ENCODE measurements around the gene KRT3. TPM values are rescaled to one million over a fixed set of nuclear protein-coding genes. Genes with fewer than 3 reads are reported as not detected.
"Not testable (repeated sequence)": the region's sequence is repeated elsewhere in the genome, so short reads cannot be mapped to it uniquely, and the experiment has no call there.

The KRT3 gene
- total and polyA plus RNA-seq, 2 experiments from 2014 or later = not detected

DNA sequence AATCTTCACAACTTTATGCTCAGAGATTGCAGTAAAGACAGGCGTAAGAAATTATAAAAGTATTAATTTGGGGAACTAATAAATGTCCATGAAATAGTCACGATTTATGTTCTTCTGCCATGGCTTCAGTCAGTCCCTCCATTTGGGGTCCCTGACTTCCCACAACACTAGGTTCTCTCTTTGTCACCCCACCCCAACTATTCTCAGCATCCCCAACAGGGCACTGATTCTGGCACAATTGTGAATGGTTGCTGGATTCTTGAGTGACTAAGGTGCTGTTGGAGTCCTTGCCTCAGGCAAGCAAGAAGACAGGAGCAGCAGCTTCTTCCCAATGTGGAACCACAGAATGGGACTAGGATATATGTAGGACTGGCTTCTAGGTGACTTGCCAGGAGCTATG, 34.1 kb downstream of the KRT3 start:
- no peak overlapping the region for H3K4me3 ChIP-seq
- no peaks in the 10 kb centered on the region for H3K4me1 ChIP-seq (ENCODE audit: low read depth)
- no peak overlapping the region for H3K27ac ChIP-seq
- H3K9me3 ChIP-seq (ENCODE audit: low read depth) = no peaks in the 10 kb centered on the region
- DNase-seq (ENCODE audit: low read depth in 1 of 2, low spot score in 1 of 2) = no peak
- H3K27me3 ChIP-seq = no peaks in the 10 kb centered on the region
- H3K36me3 ChIP-seq = no peaks in the 10 kb centered on the region
- TF ChIP-seq CTCF (IDR thresholded peaks at IDR 0.05; ENCODE audit: low read depth, low read length) = no peak

- H3K9me3 ChIP-seq (ENCODE audit: low read depth); H3K4me1 ChIP-seq (ENCODE audit: low read depth); H3K27me3 ChIP-seq; DNase-seq (ENCODE audit: low read depth in 1 of 2, low spot score in 1 of 2); H3K36me3 ChIP-seq; H3K4me3 ChIP-seq; H3K27ac ChIP-seq: not testable (repeated sequence)
These were observed 34.7 kb downstream of the KRT3 start for GRCh38 chr12:52761218-52761617.

- H3K27ac ChIP-seq = no peak overlapping the region
- no peaks in the 10 kb centered on the region for H3K4me1 ChIP-seq (ENCODE audit: low read depth)
- H3K4me3 ChIP-seq = no peak overlapping the region
- H3K9me3 ChIP-seq (ENCODE audit: low read depth) = no peaks in the 10 kb centered on the region
- TF ChIP-seq CTCF (IDR thresholded peaks at IDR 0.05; ENCODE audit: low read depth, low read length) = no peak
- DNase-seq (ENCODE audit: low read depth in 1 of 2, low spot score in 1 of 2) = no peak
- H3K36me3 ChIP-seq = no peaks in the 10 kb centered on the region
- no peaks in the 10 kb centered on the region for H3K27me3 ChIP-seq
These were observed 35.3 kb downstream of the KRT3 start for GRCh38 chr12:52760623-52761022.

DNA sequence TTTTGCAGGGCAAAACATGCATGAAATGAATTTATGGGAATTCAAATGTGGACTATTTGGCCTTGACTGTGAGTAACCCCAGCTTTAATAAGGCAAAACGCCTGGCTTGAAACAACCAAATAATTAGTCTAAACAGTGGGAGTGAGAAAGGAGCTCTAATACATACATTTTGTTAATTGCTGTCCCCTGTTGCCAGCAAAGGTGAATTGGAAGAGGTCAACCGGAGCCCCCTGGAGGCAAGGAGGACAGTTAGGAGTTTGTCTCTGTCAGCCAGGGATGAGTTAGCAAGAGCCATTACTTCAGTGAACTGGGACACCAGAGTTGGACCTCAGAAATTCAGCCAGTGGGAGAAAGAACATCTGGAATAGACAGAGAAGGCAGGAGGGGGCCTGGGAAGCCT, 36.2 kb downstream of the KRT3 start:
- Histone ChIP-seq H3K36me3 (no peaks in the 10 kb centered on the region), H3K4me1 (ENCODE audit: low read depth) (no peaks in the 10 kb centered on the region), H3K27me3 (no peaks in the 10 kb centered on the region), H3K4me3 (no peak overlapping the region), H3K27ac (no peak overlapping the region), H3K9me3 (ENCODE audit: low read depth) (no peaks in the 10 kb centered on the region)
- TF ChIP-seq CTCF (IDR thresholded peaks at IDR 0.05; ENCODE audit: low read depth, low read length) = no peak
- DNase-seq (ENCODE audit: low read depth in 1 of 2, low spot score in 1 of 2) = no peak

DNA sequence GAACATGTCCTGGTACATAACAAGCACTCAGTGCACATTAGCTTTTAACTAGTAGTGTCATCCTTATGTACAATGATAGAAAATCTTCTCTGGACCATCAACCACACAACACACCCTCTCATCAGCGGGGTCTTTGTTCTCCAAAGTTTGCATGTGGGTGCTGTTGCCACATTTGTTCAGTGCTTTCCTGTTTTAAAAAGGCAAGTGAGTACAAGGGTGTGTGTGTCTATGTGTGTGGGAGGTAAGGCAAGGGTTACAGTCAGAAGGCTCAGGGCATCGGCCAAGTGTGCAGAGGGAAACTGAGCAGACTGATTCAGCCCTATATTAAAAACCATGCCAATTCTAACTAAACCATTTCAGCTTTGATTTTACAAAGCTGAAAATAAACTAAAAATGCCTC, 36.7 kb downstream of the KRT3 start:
- Histone ChIP-seq H3K27ac (no peak overlapping the region), H3K9me3 (ENCODE audit: low read depth) (no peaks in the 10 kb centered on the region), H3K36me3 (no peaks in the 10 kb centered on the region), H3K27me3 (no peaks in the 10 kb centered on the region), H3K4me1 (ENCODE audit: low read depth) (no peaks in the 10 kb centered on the region), H3K4me3 (no peak overlapping the region)
- TF ChIP-seq CTCF (IDR thresholded peaks at IDR 0.05; ENCODE audit: low read depth, low read length) = no peak
- no peak for DNase-seq (ENCODE audit: low read depth in 1 of 2, low spot score in 1 of 2)

GRCh38 chr12:52757449-52758176, 38.3 kb downstream of the KRT3 start:
- Histone ChIP-seq H3K4me1 (ENCODE audit: low read depth) (no peaks in the 10 kb centered on the region), H3K27me3 (no peaks in the 10 kb centered on the region), H3K27ac (no peak overlapping the region), H3K36me3 (no peaks in the 10 kb centered on the region), H3K4me3 (no peak overlapping the region), H3K9me3 (ENCODE audit: low read depth) (no peaks in the 10 kb centered on the region)
- no peak for TF ChIP-seq CTCF (IDR thresholded peaks at IDR 0.05; ENCODE audit: low read depth, low read length)
- DNase-seq (ENCODE audit: low read depth in 1 of 2, low spot score in 1 of 2) = no peak
